ENCODE data around the gene EPHB1.

The EPHB1 gene

DNA sequence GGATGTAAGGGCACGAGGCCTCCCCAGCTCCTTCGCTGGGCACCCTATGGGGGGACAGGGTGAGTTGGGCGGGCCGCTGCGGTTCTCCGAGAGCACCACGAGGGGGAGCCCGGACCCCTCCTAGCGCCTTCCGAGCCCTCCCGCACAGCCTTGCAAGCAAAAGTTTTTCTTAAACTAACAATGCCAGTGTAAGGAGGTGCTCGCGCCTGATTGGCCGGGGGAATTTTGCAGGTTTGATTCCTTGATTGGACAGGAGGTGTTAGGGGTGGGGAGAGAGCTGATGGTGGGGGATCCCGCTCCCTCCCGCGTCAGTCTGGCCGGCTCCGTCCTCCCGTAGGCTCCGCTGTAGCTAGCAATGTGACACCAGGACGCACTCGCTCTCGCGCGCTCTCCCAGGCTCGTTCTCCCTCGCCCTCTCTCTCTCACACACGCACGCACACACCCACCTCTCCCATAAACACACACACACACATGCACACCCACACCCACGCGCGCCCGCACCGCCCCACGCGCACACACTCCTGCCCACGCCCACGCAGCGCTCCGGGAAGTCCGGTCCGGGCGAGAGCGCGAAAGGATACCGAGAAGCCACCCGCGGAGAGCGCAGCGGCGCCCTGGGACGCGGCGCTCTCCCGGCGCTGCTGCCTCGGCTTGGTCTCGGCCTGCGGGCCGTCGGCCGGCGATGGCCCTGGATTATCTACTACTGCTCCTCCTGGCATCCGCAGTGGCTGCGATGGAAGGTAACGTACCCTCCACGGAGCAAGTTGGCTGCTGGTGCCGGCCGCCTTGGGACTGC, at the start of gene EPHB1:
Gene EPHB1, plus strand, starts transcription at position 311 of the 796 bp plus-strand sequence.
- DNase-seq (ENCODE audit: low read depth in 2 of 2) = peak; percentile 59 to 64

DNA sequence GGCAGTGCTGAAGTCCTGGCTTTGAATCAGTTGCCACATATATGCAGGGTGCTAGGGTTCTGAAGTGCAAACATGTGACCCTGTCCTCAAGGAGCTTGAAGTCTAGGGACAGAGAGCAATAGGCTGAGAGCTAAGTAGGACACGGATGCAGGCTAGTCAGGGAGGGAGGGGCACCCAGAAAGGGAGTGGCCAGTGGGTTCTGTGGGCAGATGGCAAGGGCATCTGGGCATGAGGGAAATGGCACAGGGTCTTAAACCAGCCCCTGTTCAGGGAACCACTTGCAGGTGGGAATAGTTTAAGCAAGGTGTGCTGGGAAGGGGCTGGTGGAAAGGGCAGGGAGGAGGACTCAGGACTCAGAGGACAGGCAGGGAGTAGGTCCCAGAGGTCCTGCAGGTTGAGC, 46.4 kb upstream of the EPHB1 start:
- DNase-seq (ENCODE audit: low read depth in 2 of 2) = no peak

DNA sequence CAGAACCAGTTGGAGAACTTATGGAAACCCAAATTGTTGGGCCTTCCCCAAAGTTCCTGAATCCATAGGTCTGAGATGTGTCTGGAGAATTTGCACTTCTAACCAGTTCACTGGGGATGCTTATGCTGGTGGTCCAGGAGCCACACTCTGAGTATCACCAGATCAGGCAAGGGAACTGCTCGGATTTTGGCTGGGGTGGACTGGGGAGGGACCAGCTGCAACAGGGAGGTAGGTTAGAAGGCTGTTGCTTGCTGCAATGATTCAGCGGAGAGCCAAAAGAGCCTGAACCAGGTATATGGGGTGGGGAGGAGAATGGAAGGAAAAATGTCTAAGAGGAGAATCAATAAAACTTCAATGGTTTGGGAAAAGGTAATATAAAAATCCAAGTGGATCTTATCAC, 45.9 kb upstream of the EPHB1 start:
- no peak for DNase-seq (ENCODE audit: low read depth in 2 of 2)

DNA sequence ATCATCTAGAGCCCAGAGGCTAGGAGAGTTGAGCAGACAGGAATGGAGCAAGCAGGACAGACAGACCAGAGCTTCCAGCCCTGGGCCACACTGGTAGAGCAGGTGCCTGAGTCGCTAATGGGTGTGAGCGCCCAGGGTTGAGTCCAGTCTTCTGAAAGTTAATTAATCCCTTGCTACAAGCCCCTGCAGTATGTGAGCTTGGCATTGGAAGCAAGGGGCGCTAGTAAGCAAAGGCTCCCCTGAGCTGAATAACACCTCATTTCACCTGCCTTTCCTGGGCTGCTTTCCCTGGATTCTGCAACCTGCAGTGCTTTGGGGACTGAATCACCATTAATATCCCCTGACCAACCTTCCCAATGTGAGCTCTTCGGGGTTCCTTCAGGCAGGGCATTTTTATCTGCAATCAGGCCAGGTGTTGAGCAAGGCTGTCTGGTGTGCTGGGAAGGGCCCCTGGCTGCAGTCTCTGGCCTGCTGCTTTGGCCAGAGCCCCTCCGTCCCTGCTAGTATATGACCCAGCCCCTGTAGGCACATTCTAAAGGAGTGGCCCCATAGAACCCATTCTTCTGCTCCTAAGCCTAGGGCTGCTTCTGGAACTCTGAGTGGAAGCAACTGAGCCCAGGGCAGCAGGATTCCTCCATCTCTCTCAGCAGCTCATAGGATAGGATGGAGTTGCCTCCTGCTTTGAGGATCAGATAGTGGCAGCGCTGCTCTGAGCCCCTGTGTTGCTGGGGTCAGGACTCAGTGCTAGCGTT, 45.1 kb upstream of the EPHB1 start:
- no peak for DNase-seq (ENCODE audit: low read depth in 2 of 2)

DNA sequence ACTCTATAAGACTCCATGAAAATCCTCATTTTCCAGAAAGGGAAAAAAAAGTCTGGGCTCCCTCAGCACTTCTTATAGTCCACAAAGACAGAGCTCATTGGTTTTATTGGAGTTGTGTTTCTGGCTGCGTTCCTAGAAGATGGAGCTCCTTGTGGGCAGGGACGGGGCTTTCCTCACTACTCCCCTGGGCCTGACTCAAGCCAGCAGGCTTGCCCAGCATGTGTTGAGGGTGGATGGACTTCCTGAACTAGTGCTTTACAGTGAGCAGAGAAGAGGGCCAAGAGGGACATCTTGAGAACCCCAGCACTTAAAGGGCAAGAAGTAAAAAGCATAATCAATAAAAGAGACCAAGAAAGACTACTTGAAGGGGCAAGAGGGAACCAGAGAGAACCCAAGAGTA, 43.2 kb upstream of the EPHB1 start:
- DNase-seq (ENCODE audit: low read depth in 2 of 2) = no peak

DNA sequence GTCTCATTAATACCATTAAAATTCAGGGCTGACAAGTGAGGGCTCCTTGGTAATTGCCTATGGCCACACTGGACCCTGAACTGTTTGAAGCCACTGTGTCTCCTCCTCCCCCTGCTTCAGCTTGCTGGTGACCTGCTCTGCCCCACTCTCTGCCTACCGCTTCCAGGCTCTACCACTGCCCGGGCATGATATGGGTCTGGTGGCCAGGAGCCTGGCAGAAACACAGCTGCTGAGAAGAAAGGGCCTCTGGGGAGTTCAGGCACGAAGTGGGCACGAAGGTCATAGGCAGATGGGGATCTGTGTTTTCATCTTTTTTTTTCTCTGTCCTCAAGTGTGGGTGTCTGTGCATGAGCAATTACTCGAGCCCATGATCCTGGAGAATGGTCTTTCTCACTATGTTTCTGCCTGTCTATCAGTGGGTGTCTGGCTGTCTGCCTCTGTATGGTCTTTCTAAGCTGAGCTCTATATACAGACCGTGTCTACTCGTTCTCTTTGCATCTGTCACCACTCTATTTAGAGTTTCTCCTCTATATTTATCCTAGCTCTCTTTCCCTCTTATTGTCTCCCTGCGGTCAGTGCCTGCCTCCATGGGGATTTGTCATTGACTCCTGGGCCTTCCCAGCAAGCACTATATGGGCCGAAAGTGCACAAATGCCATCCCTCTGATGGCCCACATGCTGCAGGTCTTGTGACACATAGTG, 42.1 kb upstream of the EPHB1 start:
- DNase-seq (ENCODE audit: low read depth in 2 of 2) = no peak

DNA sequence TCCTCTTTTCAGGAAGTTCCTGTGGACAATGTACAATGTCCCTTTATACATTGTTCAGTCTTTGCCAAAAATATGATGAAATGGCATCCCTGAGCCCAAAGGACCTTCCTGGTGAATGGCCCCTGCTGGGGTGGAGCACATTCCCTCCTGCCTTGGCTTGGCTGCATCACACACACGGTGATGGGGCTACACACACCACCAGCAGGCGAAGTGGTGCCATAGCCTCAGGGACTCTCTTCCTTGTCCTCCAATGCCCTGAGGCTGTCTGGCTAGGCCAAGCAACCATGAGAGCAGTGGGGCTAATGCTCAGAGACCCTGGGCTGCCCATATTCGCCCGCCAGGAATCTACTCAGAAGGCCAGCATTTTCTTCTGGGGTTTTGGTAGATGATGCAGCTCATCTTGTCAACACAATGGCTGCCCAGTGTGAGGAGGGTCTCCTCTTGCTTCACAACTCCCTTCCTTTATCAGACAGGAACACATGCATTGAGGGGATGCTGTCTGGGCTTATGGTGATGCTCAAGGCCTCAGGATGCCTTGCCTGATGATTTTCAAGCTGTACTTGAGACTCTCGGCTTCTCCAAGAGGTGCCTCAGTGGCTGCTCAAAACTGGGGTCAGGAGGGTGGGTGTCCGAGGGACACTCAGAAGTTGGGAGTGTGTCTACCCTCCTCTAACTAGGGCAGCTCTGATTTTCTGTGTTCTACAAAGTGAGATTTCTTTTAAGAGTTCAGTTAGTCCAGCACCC, 40.9 kb upstream of the EPHB1 start:
- no peak for DNase-seq (ENCODE audit: low read depth in 2 of 2)

DNA sequence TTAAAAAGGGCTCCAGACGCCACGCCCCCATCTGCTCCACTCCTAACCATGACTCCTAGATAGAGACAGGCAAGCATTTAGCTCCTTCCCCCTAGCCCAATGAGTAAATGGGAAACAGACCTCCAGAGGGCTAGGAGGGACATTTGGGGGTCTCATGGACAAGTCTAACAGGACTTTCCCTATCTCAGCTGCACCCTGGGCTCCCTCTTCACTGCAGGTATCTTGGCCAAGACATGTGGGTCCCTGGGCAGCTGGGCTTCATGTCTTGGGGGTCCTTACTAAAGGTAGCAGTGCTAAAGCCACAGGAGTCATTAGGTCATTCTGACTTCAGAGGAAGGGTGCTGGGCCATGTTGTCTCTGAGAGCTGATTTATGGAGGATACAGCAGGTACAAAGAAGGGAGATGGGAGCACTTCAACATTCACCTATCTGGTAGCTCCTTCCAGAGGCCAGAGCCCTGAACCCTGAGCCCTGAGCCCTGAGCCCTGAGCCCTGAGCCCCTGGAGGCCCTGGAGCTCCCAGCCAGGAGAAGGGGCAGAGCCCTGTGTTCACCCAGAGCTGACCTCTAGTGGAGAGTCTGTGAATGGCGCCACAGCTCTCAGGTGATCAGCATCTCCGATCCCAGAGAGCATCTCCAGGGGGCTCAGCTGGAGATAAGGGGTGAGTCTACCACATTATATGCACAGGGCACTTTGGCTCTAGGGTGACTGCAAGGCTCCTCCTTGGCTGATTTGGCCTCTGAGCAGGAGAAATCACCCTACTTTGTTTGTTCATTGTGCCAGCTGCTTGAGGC, 40.1 kb upstream of the EPHB1 start:
- DNase-seq (ENCODE audit: low read depth in 2 of 2) = peak in 1 of 2 donors; percentile 21

DNA sequence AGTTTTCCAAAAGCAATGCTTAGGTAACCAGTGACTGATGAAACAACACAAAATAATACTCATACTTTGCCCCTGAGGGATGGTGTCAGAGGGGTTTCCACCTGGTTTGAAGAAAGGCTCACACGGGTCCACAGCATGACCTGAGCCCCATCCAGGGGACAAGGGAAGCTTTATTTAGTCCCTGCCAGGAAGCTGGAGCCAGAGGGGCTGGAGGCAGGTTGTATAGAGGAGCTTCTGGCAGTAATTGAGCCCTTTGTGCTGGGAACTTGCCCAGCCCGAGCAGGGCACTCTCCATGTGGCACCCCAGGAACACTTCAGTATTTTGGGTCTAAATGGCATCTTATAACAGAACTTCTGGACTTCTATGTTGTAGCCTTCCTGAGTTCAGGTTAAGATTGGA, 39.2 kb upstream of the EPHB1 start:
- DNase-seq (ENCODE audit: low read depth in 2 of 2) = no peak

DNA sequence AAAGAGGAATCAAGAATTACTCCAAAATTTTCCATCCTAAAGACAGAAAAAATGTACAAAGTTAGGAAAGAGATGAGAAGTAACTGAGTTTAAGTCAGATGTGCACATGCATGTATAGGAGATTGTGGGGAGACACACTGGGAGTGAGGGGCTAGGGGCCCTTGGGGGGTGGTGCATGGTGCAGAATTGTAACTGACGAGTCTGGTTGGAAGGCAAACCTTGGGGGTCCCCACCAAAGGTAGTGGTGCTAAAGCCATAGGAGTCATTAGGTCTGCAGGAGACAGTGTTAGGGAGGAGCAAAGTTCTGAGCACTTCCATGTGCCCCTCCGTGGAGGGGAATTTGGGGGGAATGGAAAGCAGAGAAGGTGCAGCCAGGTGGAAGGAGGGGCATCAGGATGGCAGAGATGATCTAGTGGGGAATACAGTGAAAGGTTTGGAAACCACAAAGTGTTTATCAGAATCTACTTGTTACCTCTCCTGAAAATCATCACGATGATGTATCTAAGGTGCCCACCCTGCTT, 37.5 kb upstream of the EPHB1 start:
- DNase-seq (ENCODE audit: low read depth in 2 of 2) = no peak

DNA sequence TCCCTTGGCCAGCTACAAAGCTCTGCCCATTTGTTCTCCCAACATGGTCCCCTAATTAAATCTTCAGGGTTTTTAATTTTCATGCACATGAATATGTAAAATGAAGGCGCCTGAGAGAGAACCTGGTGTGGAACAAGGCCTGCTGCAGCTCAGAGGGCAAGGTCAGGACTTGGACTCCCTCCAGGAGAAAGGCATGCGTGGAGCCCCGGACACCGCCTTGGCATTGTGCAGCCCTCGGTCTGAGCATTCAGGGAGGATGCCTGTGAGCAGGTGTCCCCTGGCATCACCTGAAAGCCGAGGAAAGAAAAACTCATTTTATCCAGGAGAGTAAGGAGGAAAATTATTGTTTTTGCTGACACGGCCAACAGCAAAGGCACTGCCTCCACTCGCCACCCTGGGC, 33.8 kb upstream of the EPHB1 start:
- no peak for DNase-seq (ENCODE audit: low read depth in 2 of 2)

DNA sequence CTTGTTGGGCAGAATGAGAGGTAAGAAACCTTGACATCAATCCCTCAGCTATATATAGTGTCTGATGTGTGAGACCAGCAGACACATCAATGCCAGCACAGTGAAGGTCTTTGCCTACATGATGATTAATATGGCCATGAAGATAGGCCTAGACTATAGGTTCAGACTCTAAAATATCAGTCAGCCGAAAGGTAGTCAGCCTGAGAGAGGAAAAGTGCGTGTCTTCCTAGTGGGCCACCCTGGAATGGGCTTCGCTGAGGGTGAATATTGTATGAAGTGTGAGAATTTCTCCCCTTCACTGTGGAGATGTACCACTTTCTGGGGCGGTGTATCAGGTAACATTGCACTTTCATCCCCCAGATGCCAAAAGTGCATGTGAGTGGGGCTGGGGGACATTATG, 33.0 kb upstream of the EPHB1 start:
- no peak for DNase-seq (ENCODE audit: low read depth in 2 of 2)

DNA sequence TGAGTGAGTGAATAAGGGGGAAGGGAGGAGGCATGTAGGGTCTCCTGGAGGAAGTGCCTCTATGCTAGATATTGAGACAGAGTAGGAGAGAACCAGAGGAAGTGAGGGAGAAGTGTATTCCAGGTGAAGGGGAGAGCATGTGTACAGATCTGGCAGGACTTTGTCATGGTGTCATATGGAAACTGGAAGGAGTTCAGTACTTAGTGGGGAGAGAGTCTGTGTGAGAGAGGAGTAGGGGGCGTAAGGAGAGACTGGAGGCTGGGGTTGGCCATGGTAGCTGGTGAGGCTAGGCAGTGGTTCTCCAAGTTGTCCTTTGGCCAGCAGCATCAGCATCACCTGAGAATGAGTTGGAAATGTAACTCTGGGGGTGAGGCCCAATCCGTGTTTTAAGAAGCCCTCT, 29.6 kb upstream of the EPHB1 start:
- DNase-seq (ENCODE audit: low read depth in 2 of 2) = no peak

DNA sequence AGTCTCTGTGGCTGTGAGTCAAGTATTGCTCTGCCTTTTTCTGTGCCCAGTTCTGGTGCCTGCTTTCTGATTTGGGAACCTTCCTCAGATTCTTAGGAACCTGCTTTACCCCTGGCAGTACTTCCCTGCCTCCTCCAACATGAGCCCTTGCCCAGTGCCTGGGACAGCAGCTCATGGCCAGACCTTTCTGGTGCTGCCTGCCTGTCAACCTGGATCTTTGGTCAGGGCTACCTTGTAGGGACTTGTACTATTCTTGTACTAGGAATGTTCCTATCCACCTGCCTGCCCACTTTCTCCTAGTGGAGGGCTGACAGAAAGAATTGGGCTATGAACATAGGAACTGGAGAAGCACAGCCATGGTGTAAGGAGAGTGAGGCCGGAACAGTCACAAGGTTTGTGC, 28.8 kb upstream of the EPHB1 start:
- DNase-seq (ENCODE audit: low read depth in 2 of 2) = no peak

DNA sequence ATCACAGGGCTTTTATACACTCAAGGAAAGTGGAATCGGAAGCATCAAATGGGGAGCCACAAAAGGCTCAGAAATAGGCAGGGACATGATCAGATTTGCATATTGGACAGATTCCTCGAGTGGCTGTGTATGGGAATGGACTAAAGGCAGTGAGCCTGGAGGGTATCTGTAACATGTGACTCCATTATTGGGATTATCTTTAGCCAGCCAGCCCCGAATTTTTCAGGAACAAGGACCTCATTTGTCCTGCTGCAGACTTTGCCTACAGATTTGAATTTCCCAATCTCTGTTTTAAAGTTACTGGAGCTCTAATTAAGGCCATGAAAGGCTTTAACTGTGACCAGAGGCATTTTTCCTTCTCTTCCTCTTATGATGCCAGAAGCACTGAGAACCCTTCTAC, 26.9 kb upstream of the EPHB1 start:
- DNase-seq (ENCODE audit: low read depth in 2 of 2) = no peak

DNA sequence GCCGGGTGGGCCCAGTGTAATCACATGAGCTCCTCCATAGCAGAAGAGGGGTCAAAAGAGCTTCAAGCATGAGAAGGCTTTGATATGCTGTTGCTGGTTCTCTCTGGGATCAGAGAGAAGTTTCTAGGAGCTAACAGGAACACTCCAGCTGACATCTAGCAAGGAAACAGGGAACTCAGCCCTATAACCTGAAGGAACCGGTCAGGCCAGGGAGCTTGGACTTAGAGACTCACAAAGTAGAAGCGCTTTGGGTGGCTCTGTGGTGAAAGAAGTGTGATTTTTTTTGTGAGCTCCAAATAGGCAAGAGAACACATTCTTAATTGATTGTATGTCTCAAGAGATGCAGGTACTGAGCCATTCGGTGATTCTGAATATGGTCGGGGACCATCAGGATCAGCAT, 26.2 kb upstream of the EPHB1 start:
- no peak for DNase-seq (ENCODE audit: low read depth in 2 of 2)

DNA sequence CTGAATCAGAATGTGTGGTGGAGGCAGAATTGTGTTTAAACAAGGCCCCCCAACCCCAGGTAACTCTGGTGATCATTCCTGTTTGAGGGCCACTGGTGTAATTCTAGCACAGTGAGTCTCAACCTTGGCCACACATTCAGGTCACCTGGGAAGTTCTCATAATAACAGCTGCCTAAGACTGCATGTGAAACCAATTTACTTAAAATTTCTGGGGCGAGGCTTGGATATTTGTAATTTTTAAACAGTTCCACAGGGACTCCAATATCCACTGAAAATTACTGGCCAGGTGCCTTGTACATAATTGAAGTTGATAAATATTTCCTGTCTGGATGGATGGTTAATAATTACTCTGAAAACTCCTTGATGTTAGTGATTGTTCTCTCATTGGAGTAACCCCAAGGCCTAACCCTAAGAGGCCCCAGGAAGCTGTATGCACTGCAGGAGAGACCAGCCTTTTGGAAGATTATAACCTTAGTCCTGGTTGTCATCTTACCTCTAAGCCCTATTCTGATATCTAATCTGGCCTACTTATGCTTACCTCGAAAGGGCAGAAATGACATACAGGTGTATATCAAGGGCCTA, 25.7 kb upstream of the EPHB1 start:
- DNase-seq (ENCODE audit: low read depth in 2 of 2) = no peak

DNA sequence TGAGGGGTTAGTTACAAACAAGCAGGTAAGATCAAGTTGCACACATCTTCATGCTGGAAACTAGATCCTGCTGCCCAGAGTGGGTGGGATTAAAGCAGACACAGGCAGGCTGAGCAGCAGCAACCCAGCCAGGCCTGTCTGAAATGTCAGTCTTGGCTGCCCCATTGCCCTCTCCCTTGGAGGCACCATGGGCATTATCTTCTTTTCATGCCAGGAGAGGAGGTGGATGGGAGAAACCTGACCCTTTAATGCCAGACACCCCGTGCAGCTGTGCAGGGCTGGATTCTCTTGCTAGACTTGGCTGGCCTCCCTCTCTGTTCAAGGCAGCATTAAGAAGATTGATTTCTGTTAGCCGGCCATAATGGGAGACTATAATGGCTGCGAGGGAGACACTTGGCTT, 23.0 kb upstream of the EPHB1 start:
- no peak for DNase-seq (ENCODE audit: low read depth in 2 of 2)

DNA sequence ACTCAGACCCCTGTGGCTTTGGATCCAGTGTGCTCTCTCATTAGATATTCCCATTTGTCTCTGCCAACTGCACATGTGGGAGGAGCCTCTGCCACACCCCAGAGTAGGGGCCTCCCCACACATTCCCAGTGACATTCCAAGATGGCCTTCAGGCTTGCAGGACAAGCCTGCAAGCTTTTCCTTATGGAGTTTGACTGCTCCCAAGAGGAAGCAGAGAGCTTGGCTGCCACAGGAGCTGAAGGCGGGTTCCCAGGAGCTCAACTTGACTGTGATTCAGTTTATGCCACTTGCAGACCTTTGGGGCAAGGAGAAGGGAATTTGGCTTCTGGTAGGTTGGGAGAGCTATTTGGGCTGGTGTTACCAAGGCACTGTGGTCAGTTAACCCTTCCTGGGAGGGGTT, 22.5 kb upstream of the EPHB1 start:
- DNase-seq (ENCODE audit: low read depth in 2 of 2) = no peak

DNA sequence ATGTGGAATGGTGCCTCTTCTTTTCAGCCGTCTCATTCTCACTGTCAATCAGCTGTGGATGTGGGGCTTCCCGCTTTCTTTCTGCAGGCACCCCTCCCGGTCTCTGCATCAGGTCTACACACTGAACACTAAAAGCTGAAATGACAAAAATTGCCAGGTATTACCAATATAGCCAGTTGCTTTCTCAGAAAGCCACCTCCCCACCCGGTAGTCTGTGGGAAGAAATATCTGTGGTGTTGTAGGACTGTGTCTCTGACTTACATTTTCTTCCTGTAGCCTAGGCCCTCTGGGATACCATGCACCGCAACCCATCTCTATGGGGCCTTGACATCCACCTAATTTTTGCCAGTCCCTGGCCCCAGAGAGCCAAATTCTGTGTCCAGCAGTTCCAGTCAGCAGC, 19.2 kb upstream of the EPHB1 start:
- DNase-seq (ENCODE audit: low read depth in 2 of 2) = no peak

DNA sequence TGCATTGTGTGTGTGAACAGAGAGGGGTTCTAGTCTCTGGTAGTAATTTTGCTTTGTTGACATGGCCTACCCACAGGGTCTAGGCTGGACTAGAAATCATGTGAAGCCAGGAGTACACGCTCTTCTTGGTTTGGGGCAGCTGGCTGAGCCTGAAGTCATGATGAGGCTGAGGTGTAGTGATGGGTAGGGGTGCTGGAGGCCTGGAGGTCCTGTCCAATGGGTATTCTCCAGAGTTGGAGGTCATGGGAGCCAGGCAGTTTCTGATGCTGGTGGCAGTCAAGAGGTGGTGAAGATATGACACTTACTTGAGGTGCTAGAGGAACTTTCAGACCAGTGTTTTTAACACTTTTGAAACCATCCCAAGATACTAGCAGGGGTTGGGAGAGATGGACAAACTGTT, 18.5 kb upstream of the EPHB1 start:
- no peak for DNase-seq (ENCODE audit: low read depth in 2 of 2)

All from stimulated activated CD4-positive, alpha-beta T cell treated with anti-CD3 and anti-CD28 coated beads, Interleukin-15, amount 100 ng/mL, for 48 hours (primary cell).